GM21528 (cell line): ENCODE results near the gene LAPTM4A.
"Not testable (repeated sequence)": the region's sequence is repeated elsewhere in the genome, so short reads cannot be mapped to it uniquely, and the experiment has no call there.

Source experiments
- ATAC-seq: cut with Tn5 transposase; IDR thresholded peaks from one replicate; pipeline ENCODE4 v1.9.1; 2021; ENCODE audit warnings: mild to moderate bottlenecking, moderate library complexity; ENCODE audit not compliant: unreplicated experiment, low FRiP score

Gene LAPTM4A

DNA sequence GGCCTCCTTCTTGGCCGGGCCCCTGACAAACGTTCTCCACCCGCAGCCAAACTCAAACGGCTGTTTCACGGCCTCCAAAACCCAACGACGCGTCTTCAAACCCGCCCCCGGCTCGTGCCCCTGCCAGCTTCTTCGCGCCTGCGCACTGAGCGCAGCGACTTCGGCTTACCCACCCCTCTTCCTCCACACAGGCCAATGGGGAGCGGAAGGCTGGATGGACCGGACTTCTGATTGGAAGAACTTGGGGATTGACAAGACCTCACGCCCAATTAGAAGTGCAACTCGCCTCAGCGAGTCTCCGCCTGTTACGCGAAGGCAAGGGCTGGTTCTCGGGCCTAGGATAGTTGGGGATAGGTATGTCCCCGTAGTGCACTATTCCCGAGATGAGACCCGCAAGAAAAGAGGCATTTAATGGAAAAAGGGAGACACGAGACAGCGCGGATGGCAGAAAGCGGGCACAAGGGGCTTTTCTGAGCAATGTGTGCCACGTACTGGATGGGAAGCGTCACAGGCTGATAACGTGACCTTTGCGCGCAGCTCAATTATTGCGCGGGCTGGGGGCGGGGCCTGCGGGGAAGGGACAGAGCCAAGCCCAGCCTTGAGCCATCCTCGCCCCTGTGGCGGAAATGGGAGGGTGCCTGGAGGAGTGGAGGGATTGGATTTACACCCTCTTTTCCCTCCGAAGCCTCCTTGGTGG, at the start of gene LAPTM4A:
Gene LAPTM4A (minus strand): TSS at position 97 of the 697 bp plus-strand sequence. CDS start 108 bp downstream, outside the sequence.
- ATAC-seq = peak; percentile 97

DNA sequence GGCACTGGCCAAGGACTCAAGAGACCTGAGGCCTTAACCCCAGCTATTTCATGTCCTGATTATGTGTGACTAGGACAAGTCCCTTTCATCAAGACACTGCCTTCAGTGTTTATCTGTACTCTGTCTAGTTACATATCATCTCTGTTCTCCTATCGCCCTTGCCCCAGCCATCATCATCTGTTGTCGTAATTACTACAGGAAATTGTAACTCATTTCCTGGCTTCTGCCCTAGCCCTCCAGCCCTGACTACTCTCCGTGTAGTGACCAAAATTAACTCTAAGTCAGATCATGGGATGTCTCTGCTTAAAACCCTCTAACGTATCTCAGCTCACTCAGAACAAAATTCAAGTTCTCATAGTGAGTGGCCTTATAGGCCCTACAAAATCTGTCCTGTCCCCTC, 49.3 kb upstream of the LAPTM4A start:
- no peak for ATAC-seq

DNA sequence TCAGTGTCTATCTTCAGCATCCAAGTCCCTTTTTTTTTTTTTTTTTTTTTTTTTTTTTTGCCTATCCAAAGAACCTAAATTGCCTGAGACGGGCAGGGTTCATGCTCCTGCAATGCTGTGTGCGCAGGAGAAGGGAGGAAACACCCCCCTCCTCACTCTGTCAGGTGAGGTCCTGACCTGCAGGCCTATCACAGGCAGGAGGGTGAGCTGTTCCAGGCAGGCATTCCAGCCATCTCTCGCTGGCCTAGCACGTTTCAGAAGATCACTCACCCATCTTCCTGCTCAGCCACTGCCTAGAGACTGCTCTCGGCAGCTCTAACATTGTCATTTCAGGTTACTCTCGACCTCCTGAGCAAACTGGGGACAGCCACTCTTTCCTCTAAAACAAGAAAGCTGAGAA, 48.4 kb upstream of the LAPTM4A start:
- no peak for ATAC-seq

DNA sequence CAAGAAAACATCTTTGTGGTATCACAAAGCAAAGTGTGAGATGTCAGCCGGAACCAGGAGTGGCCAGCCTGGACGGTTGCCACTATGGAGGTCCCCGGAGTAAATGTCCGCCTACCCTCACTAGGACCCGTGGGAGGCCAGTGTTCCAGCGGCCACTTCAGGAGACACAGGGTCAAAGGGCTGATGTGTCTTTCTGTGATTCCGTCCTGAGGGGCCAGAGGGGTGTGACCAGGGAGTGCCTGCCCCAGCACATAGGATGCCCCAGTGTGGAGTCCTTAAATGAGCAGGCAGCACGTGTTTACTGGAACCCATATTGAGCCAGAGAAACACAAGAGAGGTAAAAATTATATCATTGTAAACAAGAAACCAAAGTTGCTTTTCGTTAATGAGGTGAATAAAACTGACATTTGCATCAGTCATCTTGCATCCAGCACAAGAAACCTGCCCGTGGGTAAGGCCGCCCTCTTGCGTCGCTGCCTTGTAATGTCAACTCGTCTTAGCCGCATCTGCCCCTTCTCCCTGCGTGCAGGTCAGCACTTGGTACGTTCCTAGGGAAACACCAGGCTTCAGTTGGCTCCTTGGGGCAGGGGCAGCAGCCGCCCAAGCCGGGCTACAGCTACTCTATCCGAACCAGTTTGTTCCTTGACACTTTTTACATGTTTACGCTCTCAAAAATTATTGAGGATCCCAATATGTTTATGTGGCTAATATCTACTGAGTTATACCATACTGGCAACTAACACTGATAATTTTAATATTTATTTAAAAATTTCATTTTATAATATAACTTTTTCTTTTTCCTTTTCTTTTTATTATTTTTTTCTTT, 46.7 kb upstream of the LAPTM4A start:
- ATAC-seq = peak; percentile 92

DNA sequence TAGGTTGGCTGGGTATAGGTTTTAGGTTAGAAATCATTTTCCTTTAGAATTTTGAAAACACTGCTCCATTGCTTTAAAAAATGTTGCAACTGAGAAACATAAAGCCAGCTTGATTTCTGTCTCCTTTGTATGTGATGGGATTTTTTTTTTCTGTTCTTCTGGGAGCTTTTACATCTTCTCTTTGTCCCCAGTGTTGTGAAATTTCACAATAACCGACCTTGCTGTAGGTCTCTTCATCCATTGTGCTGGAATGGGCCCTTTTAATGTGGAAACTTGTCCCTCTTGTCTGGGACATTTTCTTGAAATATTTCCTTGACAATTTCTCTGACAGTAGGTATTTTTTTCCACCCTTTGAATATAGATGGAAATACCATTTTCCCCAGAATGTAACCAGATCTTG, 44.0 kb upstream of the LAPTM4A start:
- ATAC-seq = no peak

DNA sequence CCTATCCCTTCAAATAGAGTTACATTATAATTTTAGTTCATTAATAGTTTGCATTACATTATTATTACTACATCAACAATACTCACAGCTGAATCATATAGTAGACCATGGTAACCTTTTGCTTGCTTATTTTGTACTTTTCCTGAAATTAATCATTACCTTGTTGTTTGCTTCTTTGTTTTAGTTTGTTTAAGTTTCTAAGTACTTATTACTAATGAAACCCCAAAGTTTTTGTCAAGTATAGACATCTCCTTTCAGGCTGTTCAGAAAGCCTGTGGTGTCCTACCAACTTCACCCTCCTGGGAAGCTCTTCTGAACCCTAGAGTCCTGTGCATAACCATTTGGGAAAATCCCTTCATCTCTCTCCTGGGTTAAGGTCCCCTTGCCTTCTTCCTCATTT, 43.5 kb upstream of the LAPTM4A start:
- no peak for ATAC-seq

DNA sequence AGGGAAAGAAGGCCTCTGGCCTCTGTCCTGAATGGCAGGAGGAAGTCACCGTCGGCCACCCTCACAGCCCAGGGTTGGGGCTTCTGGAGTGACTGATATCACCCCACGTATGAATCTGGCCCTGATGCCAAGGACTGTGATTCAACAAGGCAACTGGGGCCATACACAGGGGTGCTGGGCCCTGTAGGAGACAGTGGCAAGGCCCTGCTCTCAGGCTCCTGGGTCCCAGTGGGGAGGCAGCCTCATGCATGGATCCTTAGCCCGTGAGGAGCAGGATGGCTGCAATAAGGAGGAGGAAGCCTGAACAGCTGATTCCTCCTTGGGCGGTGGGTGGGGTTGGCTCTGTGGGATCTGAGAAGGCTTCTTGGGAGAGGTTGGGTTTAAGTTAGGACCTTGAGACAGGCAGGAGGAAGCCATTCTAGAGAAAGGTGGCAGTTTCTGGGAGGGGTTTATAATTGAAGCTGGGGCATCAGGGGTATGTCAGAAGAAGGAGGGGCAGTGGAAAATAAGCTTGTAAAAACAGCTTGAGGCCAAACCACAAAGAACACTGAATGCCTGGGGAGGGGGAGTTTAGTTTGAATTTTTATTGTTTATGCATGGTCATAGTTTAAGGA, 42.8 kb upstream of the LAPTM4A start:
- ATAC-seq = no peak

DNA sequence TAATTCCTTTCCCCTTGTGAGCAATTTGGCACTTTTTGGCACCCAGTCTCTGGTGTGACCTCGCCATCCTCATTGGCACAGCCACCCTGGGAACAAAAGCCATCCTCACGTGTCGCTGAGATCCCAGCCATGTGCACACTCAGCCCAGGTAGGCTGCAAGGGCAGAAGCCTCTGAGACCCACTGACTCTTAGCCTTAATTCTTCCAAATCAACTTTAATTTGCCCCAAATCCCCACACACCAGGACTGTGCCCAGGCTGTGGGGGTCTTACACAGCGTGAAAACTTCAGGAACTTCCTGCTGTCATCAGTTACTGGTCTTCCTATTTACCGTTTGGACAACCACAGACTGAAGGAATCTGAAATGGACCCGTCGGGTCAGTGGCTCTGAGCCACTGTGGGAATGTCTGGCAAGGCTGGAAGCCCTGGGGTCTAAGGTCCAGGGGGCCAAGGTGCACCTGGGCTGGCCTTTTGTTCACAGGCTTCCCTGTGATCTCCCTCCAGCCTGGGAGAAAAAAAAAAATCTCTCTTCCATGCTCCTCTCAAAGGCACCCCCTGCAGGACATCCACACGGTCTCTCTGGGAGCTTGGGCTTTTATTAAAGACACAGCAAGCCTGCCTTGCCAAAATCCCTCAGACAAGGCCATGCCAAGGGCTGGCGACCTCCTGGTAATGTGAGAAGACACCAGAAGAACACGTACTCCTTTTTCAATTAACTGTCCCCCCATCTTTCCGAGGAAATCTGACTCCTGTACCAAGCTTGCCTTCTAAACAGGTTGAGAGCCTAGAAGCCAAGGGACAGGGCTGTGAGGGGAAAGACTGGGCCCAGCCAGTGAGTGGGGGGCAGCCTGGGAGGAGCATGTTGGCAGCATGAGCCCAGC, 42.1 kb upstream of the LAPTM4A start:
- ATAC-seq = no peak

DNA sequence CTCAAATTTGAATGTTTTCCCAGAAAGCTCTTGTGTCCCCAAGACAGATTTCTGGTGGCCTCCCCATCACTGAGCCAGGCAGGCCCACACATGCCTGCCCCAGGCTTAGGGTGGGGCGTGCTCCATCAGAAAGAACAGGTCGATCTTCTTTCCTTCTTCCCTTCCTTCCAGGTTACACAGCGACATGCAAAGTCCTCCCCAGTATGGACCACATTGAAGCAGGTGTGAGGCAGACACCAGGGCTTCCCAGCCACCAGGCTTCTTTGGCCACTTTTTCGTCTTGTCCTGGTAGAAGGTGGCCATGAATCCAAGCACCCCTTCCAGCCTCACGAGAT, 41.4 kb upstream of the LAPTM4A start:
- ATAC-seq = no peak

DNA sequence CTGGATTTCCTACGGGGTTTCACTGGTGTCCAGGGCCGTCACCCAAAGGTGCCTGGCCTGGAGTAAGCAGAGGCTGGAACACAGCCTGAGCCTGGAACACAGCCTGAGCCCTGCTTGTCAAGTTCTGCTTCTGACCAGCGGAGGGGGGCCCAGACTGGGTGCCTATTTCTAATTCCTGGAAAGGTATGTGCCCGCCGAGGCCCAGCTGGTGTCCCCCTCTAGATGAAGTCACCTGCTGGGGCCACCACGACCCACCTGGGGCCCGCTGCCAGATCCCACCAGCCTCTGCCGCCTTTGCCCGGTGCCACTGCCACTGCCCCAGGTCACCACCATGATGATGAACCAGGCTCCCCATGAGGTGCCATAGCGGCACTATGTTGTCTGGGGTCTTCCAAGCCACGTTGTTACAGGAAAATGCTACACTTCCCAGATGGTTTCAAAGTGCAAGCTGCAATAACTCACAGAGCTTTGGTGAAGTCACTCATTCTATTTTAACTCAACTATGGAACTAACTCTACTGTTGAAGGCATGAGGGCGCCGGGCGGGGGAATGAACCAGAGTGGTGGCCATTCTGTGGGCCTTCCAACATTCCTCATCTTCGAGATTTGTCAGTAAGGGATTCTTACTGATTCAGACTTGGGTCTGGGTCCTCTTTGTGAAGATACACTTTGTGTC, 40.9 kb upstream of the LAPTM4A start:
- ATAC-seq = no peak

DNA sequence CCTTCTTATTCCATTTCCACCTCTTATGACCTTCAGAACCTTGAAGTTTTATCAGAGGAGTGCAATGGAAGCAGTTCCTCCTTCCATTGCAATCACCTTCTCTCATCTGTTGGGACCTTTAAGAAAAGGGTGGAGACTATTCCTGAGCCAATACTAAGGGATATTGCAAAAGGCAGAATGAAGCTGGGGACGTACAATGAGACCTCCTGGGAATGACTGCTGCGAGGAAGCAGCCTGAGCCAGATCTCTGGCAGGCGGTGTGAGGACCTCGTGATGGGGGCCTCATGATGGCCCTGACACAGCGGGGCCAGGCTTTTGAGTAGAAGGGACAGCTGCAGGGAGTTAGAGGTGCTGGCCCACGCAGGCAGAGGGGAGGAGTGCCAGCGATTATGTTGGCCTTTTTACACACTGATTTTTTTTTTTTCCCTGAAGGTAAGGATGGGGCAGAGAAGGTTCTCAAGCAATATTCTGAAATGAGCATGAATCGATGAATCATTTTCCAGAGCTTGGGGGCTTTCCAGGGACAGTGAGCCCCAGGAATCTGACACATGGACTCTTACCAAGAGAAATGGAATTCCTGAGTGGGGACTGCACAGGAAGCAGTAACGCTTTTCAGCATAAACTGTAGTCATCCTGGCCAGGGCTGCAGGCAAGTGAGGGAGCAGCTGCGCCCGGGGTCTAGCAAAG, 40.0 kb upstream of the LAPTM4A start:
- ATAC-seq = no peak

DNA sequence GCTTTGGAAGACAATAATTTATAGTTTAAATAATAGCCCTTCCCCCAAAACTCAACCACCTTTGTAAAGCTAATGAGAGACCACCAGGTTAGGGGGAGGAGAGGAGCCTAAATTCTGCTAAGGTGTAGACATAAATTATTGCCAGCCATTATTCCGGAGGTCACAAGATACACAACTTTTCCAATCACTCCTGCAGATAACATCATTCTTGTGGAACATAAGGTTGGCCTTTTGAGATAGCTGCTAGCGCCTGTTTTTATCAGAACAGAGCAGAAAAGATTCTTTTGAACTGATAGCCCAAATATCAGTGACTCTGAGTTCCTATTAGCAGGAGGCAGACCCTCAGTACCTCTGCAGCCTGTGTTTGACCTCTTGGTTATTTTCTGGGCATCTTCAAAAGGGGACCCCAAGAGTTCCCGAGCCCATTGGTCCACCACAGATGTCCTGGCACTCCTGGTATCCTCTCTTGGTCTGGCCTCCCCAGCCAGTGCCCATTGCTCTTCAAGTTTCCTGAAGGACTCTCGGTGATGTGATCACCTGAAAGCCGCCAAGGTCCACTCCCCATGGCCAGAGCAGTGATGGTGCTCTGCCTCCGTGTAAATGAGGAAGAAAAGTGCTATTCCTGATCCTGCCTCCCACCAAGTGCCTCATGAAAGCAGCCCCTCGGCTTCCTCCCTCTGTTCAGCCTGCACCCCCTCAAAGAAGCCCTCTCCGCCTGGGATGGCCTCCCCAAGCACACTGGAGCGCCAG, 38.5 kb upstream of the LAPTM4A start:
- ATAC-seq = no peak

DNA sequence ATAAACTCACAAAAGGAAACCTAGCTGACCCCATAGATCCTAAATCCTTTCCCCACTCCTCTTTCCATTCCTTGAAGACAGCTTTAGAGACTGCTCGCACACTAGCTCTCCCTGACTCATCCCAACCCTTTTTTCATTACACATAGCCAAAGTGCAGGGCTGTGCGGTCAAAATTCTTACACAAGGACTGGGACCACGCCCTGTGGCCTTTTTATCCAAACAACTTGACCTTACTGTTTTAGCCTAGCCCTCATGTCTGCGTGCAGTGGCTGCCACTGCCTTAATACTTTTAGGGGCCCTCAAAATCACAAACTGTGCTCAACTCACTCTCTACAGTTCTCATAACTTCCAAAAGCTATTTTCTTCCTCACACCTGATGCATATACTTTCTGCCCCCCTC, 34.5 kb upstream of the LAPTM4A start:
- ATAC-seq = not testable (repeated sequence)

DNA sequence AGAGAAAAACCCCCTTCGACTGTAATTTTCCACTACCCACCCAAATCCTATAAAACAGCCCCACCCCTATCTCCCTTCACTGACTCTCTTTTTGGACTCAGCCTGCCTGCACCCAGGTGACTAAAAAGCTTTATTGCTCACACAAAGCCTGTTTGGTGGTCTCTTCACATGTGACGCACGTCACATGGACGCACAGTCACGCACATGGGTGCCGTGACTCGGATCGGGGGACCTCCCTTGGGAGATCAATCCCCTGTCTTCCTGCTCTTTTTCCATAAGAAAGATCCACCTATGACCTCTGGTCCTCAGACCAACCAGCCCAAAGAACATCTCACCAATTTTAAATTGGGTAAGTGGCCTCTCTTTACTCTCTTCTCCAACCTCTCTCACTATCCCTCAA, 31.4 kb upstream of the LAPTM4A start:
- not testable (repeated sequence) for ATAC-seq

DNA sequence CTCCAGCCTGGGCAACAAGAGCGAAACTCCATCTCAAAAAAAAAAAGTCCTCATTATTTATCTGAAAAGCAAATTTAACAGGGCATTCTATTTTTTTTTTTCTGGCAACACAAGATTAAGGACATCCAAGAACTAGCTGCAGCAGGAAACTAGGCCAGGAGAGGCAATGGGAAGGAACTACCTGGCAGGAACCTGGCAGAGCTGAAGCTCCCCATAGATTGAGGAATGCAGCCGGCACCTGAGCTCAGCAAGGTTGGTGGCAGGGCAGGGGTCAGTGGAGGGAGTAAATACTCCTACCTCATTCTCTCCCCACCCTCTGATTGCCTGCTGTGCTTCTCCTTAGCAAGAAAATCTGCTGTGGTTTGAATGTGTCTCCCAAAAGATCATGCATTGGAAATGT, 30.4 kb upstream of the LAPTM4A start:
- no peak for ATAC-seq

DNA sequence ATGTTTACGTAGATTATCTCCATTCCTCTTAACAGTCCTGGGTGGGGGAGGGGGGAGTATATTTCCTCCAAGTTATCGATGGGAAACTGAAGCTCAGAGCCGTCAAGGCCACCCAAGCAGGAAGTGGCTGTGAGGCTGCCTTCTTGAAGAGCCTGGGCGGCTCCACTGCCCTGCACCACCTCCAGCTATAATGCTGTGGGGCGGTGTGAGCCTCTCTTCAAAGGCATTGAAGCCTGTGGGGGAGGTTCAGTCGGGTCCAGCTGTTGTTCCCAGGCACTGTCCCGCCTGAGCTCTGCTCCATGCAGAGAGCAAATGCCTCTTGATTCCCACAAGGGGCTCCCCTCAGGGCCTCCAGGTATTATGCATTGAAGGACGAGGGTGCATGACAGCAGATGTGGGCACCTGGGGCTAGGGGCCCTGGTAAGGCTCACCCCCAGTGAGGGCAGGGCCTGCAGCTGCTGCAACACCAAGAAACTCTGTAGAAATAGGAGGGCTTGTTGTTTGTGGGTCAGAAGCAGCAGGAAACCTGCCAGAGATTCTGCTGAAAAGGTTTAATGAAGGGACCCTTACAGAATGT, 29.5 kb upstream of the LAPTM4A start:
- ATAC-seq = no peak

DNA sequence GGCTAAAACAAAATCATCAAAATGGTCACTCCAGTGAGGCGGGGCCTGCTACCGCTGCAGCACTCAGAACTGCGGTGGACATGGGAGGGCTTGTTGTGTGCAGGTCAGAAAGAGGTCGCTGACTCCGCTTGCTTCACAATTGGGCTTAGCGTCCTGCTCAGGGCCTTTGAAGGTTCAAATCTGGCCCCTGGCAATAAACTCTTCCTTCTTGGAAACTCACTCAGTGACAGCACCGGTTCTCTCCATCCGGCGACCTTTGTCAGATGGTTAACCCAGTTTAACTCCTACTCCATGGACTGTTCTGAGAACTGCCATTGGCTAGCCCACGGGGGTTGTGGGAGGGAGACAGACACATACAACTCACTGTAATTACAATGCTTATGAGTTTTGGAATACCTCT, 29.0 kb upstream of the LAPTM4A start:
- no peak for ATAC-seq

DNA sequence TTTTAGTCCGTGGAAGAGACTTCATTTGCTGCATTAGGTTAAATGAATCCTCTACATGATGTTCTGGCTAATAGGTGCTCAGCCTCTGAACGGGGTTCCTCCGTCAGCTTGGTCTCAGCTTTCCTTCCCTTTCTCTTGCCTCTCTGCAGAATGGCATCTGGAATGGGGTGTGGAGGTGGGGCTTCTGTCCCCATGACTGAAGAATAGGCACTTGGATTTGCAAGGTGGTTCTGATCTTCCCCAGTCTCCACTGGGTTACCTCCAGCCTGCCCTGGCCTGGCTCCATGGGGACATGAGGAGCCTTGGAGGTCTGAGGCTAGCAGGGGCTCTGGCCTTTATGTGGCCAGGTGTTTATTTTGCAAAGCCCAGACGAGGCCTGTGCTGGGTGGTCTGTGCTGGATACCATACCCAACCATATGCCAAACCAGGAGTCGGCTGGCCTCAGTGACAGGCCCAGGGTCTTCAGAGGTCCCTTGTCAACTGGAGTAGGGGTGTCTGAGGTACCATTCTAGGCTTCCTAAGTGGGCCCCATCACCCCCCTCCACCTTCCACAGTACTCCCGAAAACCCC, 28.2 kb upstream of the LAPTM4A start:
- no peak for ATAC-seq
